ENCODE measurements around the gene GALNT5. TPM values are rescaled to one million over a fixed set of nuclear protein-coding genes. Genes with fewer than 3 reads are reported as not detected.

GALNT5 gene
- total RNA-seq, 1 donor from 2014 or later: not detected

DNA sequence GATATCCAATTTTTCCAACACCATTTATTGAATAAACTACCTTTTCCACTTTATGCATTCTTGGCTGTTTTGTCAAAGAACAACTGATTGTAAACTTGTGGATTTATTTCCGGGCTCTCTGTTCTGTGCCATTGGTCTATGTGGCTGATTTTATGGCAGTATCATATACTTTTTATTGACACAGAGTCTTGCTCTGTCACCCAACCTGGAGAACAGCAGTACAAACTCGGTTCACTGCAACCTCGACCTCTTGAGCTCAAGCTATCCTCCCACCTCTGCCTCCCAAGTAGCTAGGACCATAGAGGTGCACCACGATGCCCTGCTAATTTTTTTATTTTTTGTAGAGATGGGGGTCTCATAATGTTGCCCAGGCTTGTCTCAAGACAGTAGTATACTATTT is 6.7 kb upstream of the GALNT5 start:
- TF ChIP-seq, protein P1, sequence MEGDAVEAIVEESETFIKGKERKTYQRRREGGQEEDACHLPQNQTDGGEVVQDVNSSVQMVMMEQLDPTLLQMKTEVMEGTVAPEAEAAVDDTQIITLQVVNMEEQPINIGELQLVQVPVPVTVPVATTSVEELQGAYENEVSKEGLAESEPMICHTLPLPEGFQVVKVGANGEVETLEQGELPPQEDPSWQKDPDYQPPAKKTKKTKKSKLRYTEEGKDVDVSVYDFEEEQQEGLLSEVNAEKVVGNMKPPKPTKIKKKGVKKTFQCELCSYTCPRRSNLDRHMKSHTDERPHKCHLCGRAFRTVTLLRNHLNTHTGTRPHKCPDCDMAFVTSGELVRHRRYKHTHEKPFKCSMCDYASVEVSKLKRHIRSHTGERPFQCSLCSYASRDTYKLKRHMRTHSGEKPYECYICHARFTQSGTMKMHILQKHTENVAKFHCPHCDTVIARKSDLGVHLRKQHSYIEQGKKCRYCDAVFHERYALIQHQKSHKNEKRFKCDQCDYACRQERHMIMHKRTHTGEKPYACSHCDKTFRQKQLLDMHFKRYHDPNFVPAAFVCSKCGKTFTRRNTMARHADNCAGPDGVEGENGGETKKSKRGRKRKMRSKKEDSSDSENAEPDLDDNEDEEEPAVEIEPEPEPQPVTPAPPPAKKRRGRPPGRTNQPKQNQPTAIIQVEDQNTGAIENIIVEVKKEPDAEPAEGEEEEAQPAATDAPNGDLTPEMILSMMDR (IDR thresholded peaks at IDR 0.05): no peak
- no peak for TF ChIP-seq EZH2phosphoT487 (IDR thresholded peaks at IDR 0.05)
- no peak for TF ChIP-seq EZH2 (IDR thresholded peaks at IDR 0.05)
- H3K4me1 ChIP-seq: peaks cover 17% of the 10 kb centered on the region
- no peak overlapping the region for H2AFZ ChIP-seq (replicated peaks)
- no peak overlapping the region for H3K4me3 ChIP-seq
- H3K4me2 ChIP-seq: no peak overlapping the region
- Mint-ChIP-seq H3K4me1 (peaks cover 16% of the 10 kb centered on the region), H3K4me3 (no peak overlapping the region), H3K36me3 (no peaks in the 10 kb centered on the region), H3K9me3 (no peaks in the 10 kb centered on the region), H3K27ac (no peak overlapping the region), H3K27me3 (ENCODE audit: insufficient read depth, low read depth) (no peaks in the 10 kb centered on the region)
- no peaks in the 10 kb centered on the region for H4K20me1 ChIP-seq (ENCODE audit: low read depth)
- no peak for DNase-seq (ENCODE audit: low spot score)
- no peaks in the 10 kb centered on the region for H3K9me3 ChIP-seq (ENCODE audit: low read depth)
- H3K9ac ChIP-seq: no peak overlapping the region
- H3K36me3 ChIP-seq: no peaks in the 10 kb centered on the region
- H3F3A ChIP-seq (ENCODE audit: low read depth): peaks cover 10% of the 10 kb centered on the region
- H3K27me3 ChIP-seq: no peaks in the 10 kb centered on the region
- no peak overlapping the region for H3K27ac ChIP-seq
- H3K79me2 ChIP-seq (ENCODE audit: low read depth): no peaks in the 10 kb centered on the region

GRCh38 chr2:157251932-157252331 is 5.6 kb upstream of the GALNT5 start:
- no peaks in the 10 kb centered on the region for H4K20me1 ChIP-seq (ENCODE audit: low read depth)
- TF ChIP-seq EZH2 (IDR thresholded peaks at IDR 0.05) (no peak), EZH2phosphoT487 (IDR thresholded peaks at IDR 0.05) (no peak)
- TF ChIP-seq, protein P1 (IDR thresholded peaks at IDR 0.05): no peak
- Mint-ChIP-seq H3K27me3 (ENCODE audit: insufficient read depth, low read depth) (no peaks in the 10 kb centered on the region), H3K27ac (no peak overlapping the region), H3K36me3 (no peaks in the 10 kb centered on the region), H3K9me3 (no peaks in the 10 kb centered on the region), H3K4me3 (no peak overlapping the region), H3K4me1 (peaks cover 5% of the 10 kb centered on the region)
- H3F3A ChIP-seq (ENCODE audit: low read depth): no peaks in the 10 kb centered on the region
- H3K27me3 ChIP-seq: no peaks in the 10 kb centered on the region
- no peaks in the 10 kb centered on the region for H3K79me2 ChIP-seq (ENCODE audit: low read depth)
- no peak overlapping the region for H3K4me2 ChIP-seq
- H3K27ac ChIP-seq: no peak overlapping the region
- H3K4me3 ChIP-seq: no peak overlapping the region
- H2AFZ ChIP-seq (replicated peaks): no peak overlapping the region
- H3K9me3 ChIP-seq (ENCODE audit: low read depth): no peaks in the 10 kb centered on the region
- no peak for DNase-seq (ENCODE audit: low spot score)
- H3K36me3 ChIP-seq: no peaks in the 10 kb centered on the region
- H3K4me1 ChIP-seq: peaks cover 7% of the 10 kb centered on the region
- no peak overlapping the region for H3K9ac ChIP-seq

DNA sequence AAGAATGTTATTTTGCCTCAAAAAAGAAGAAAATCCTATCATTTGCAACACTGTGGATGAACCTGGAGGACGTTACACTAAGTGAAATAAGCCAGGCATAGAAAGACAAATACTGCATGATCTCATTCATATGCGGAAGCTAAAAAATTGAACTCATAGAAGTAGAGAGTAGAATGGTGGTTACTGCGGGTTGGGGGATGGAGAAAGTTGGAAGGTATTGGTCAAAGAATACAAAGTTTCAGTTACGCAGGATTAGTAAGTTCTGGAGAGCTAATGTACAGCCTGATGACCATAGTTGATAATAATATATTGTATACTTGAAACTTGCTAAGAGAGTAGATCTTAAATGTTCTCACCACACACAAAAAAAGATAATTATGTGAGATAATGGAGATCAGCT is 5.0 kb upstream of the GALNT5 start:
- DNase-seq (ENCODE audit: low spot score): no peak
- H3K36me3 Mint-ChIP-seq: no peaks in the 10 kb centered on the region
- H3K4me3 Mint-ChIP-seq: no peak overlapping the region
- Histone ChIP-seq H3K9me3 (ENCODE audit: low read depth) (no peaks in the 10 kb centered on the region), H3K79me2 (ENCODE audit: low read depth) (no peaks in the 10 kb centered on the region), H3K27ac (no peak overlapping the region), H3K9ac (no peak overlapping the region), H3K4me3 (no peak overlapping the region), H3K4me2 (no peak overlapping the region), H3K27me3 (no peaks in the 10 kb centered on the region), H4K20me1 (ENCODE audit: low read depth) (no peaks in the 10 kb centered on the region), H2AFZ (replicated peaks) (no peak overlapping the region), H3F3A (ENCODE audit: low read depth) (no peaks in the 10 kb centered on the region), H3K4me1 (peaks cover under 1% of the 10 kb centered on the region), H3K36me3 (no peaks in the 10 kb centered on the region)
- peaks cover 5% of the 10 kb centered on the region for H3K4me1 Mint-ChIP-seq
- H3K27ac Mint-ChIP-seq: no peak overlapping the region
- no peaks in the 10 kb centered on the region for H3K27me3 Mint-ChIP-seq (ENCODE audit: insufficient read depth, low read depth)
- no peaks in the 10 kb centered on the region for H3K9me3 Mint-ChIP-seq
- TF ChIP-seq EZH2 (IDR thresholded peaks at IDR 0.05) (no peak), EZH2phosphoT487 (IDR thresholded peaks at IDR 0.05) (no peak)
- TF ChIP-seq, protein P1 (IDR thresholded peaks at IDR 0.05): no peak
